Hippocampal formation (tissue), 2 donors: ENCODE measurements around the gene JPH3.

Experiments
- DNase-seq, 2 donors: peaks; one replicate each; lab custom pipeline; 2025; lab: John Stamatoyannopoulos, UW

Gene JPH3

GRCh38 chr16:87681981-87682570 lies 79.8 kb downstream of the JPH3 start:
- DNase-seq: no peak

GRCh38 chr16:87682852-87683399 lies 80.6 kb downstream of the JPH3 start:
- DNase-seq: no peak

- DNase-seq: no peak
Measured at GRCh38 chr16:87684106-87684677, 81.9 kb downstream of the JPH3 start.

- no peak for DNase-seq
Measured at GRCh38 chr16:87684711-87685404, 82.5 kb downstream of the JPH3 start.

- no peak for DNase-seq
Measured at GRCh38 chr16:87685405-87685755, 83.1 kb downstream of the JPH3 start.

GRCh38 chr16:87685766-87686165 lies 83.5 kb downstream of the JPH3 start:
- DNase-seq: no peak

GRCh38 chr16:87686697-87687096 lies 84.4 kb downstream of the JPH3 start:
- DNase-seq: no peak

- no peak for DNase-seq
Measured at GRCh38 chr16:87687126-87687910, 85.0 kb downstream of the JPH3 start.

- no peak for DNase-seq
Measured at GRCh38 chr16:87687998-87688529, 85.8 kb downstream of the JPH3 start.

- no peak for DNase-seq
Measured at GRCh38 chr16:87688876-87689815, 86.8 kb downstream of the JPH3 start.

GRCh38 chr16:87689956-87690465 lies 87.7 kb downstream of the JPH3 start:
- DNase-seq: no peak

GRCh38 chr16:87690911-87691685 lies 88.8 kb downstream of the JPH3 start:
- DNase-seq: no peak

GRCh38 chr16:87691686-87692079 lies 89.4 kb downstream of the JPH3 start:
- no peak for DNase-seq

- DNase-seq: no peak
Measured at GRCh38 chr16:87692176-87692575, 89.9 kb downstream of the JPH3 start.

GRCh38 chr16:87692756-87693155 lies 90.4 kb downstream of the JPH3 start:
- DNase-seq: no peak

GRCh38 chr16:87693827-87694226 lies 91.5 kb downstream of the JPH3 start:
- no peak for DNase-seq

GRCh38 chr16:87694441-87695125 lies 92.3 kb downstream of the JPH3 start:
- DNase-seq: no peak

GRCh38 chr16:87695534-87695933 lies 93.2 kb downstream of the JPH3 start:
- DNase-seq: no peak

GRCh38 chr16:87696726-87697125 lies 94.4 kb downstream of the JPH3 start:
- no peak for DNase-seq

- no peak for DNase-seq
Measured at GRCh38 chr16:87697256-87697655, 94.9 kb downstream of the JPH3 start.
